ENCODE measurements around the gene MBNL2. TPM values are rescaled to one million over a fixed set of nuclear protein-coding genes. Genes with fewer than 3 reads are reported as not detected.
A peak's percentile ranks its signal among the peaks of the same experiment; 100 is the strongest.

MBNL2 gene
- total RNA-seq, 1 experiment from 2014 or later: 0.17 TPM

DNA sequence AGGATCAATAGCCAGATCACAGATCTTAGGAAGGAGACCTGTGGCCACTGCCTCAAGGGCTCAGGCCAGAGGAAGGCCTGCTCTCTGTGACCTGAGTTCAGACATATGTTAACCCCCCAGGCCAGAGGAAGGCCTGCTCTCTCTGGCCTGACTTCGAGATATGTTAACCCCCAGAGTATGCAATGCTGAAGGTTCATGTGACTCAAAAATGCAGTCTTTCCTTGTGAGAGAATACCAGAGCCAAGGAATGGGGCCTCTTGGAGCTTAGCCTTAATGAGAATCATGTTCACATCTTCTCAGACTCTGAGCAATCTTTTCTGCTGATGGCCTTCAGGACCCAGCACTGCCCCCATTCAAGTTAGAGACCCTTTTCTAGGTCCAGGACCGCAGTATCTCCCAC is 36.7 kb downstream of the MBNL2 start:
- no peak overlapping the region for H2BK5ac ChIP-seq (ENCODE audit: insufficient read length, low read length)
- H3K4me2 ChIP-seq (ENCODE audit: insufficient read depth, insufficient read length, low read length): no peak overlapping the region
- no peak overlapping the region for H2AFZ ChIP-seq (ENCODE audit: low read length)
- H3K18ac ChIP-seq (ENCODE audit: insufficient read length, low read depth, low read length): no peak overlapping the region
- no peaks in the 10 kb centered on the region for H3K23me2 ChIP-seq (ENCODE audit: insufficient read length, low read depth, low read length, poor library complexity, severe bottlenecking)
- TF ChIP-seq, protein P1, sequence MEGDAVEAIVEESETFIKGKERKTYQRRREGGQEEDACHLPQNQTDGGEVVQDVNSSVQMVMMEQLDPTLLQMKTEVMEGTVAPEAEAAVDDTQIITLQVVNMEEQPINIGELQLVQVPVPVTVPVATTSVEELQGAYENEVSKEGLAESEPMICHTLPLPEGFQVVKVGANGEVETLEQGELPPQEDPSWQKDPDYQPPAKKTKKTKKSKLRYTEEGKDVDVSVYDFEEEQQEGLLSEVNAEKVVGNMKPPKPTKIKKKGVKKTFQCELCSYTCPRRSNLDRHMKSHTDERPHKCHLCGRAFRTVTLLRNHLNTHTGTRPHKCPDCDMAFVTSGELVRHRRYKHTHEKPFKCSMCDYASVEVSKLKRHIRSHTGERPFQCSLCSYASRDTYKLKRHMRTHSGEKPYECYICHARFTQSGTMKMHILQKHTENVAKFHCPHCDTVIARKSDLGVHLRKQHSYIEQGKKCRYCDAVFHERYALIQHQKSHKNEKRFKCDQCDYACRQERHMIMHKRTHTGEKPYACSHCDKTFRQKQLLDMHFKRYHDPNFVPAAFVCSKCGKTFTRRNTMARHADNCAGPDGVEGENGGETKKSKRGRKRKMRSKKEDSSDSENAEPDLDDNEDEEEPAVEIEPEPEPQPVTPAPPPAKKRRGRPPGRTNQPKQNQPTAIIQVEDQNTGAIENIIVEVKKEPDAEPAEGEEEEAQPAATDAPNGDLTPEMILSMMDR (conservative IDR thresholded peaks at IDR 0.05): no peak
- no peak overlapping the region for H3K56ac ChIP-seq (ENCODE audit: insufficient read length, low read depth, low read length)
- H3K4ac ChIP-seq (ENCODE audit: low read depth, low read length): no peak overlapping the region
- no peaks in the 10 kb centered on the region for H3K79me2 ChIP-seq (ENCODE audit: insufficient read depth, low read length)
- H2AK5ac ChIP-seq (ENCODE audit: insufficient read length, low read length): no peak overlapping the region
- no peak overlapping the region for H3K27ac ChIP-seq (ENCODE audit: insufficient read length, low read depth, low read length)
- peaks cover 15% of the 10 kb centered on the region for H3K4me1 ChIP-seq (ENCODE audit: insufficient read depth, low read length)
- Mint-ChIP-seq H3K9me3 (no peaks in the 10 kb centered on the region), H3K27me3 (ENCODE audit: low read depth) (peaks cover 33% of the 10 kb centered on the region), H3K27ac (no peak overlapping the region; a peak in 1 of 7 replicates), H3K4me3 (no peak overlapping the region), H3K4me1 (peaks cover 35 to 37% of the 10 kb centered on the region in 2 experiments), H3K36me3 (ENCODE audit: insufficient read depth in 1 of 3, low read depth in 3 of 3) (no peaks in the 10 kb centered on the region)
- DNase-seq: no peak
- H3K79me1 ChIP-seq (ENCODE audit: insufficient read depth, low read depth, low read length, poor library complexity, severe bottlenecking): no peaks in the 10 kb centered on the region
- H3K14ac ChIP-seq (ENCODE audit: insufficient read depth, low read length): no peak overlapping the region
- H2BK120ac ChIP-seq (ENCODE audit: low read depth, low read length, poor library complexity, severe bottlenecking): no peak overlapping the region
- H2BK20ac ChIP-seq (ENCODE audit: low read depth, low read length, poor library complexity, severe bottlenecking): no peak overlapping the region
- H4K20me1 ChIP-seq (ENCODE audit: control insufficient read depth, insufficient read depth, insufficient read length): no peaks in the 10 kb centered on the region
- H3K23ac ChIP-seq (ENCODE audit: insufficient read length, low read depth, low read length): no peak overlapping the region
- peak overlapping the region; percentile 39 for H3T11ph ChIP-seq (ENCODE audit: low read length)
- H2BK12ac ChIP-seq (ENCODE audit: insufficient read length, low read depth, low read length): no peak overlapping the region
- no peak overlapping the region for H4K8ac ChIP-seq (replicated peaks; ENCODE audit: insufficient read length, low read depth, low read length)
- no peak overlapping the region for H3K9ac ChIP-seq (ENCODE audit: extremely low read depth, insufficient read length, low read length)
- H4K5ac ChIP-seq (ENCODE audit: insufficient read length, low read depth, low read length): no peak overlapping the region
- no peak overlapping the region for H4K91ac ChIP-seq (ENCODE audit: insufficient read length, low read depth, low read length)
- no peaks in the 10 kb centered on the region for H3K27me3 ChIP-seq (ENCODE audit: insufficient read depth, low read length)
- H2BK15ac ChIP-seq (ENCODE audit: low read depth, low read length): no peak overlapping the region
- no peaks in the 10 kb centered on the region for H3K9me3 ChIP-seq (ENCODE audit: control insufficient read depth, low read depth, low read length)
- WGBS (ENCODE audit: extremely low coverage, insufficient read length, low lambda C conversion rate): no CpG with 5 or more reads among the region's 2 CpGs

Data from H9 (cell line).